ENCODE measurements around the gene PLA1A. TPM values are rescaled to one million over a fixed set of nuclear protein-coding genes. Genes with fewer than 3 reads are reported as not detected.

The PLA1A gene
- total and polyA plus RNA-seq, 12 donors: 0.55 to 19.3 (median 1.9) TPM

DNA sequence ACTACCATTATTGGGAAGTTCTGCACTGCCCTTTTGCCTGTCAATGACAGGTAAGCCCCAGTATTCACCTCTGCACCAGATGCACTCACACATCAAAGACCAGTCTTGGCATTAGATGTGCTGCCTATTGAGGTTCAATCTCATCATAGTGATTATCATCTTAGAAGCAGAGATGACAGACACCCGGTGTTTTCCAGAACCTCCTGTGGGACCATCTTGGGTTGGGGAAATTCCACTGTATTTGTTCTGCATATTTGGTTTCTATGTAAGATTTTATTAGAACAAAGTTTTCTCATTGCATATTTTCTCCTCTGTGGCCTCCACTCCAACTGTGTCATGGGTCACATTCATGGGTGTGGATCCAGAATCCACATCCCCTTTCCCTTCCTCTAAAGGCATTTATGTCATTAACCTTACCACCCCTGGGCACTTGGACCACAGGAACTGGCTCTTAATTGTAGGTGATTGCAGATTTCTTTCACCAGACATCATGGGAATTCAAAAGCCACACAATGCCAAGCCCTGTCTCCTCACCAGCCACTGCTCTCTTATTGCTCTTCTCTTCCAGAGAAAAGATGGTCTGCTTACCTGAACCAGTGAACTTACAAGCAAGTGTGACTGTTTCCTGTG lies 31.2 kb downstream of the PLA1A start:
- ATAC-seq: peak in 6 of 8 donors; percentile 22 to 42 (median 38)
- peak overlapping the region in 9 of 10 donors; percentile 5 to 84 (median 69) for H3K27ac ChIP-seq
- H3K4me3 ChIP-seq: no peak overlapping the region
- intact Hi-C loops (cut with DNase I): no loop called here
- TF ChIP-seq, protein P1, sequence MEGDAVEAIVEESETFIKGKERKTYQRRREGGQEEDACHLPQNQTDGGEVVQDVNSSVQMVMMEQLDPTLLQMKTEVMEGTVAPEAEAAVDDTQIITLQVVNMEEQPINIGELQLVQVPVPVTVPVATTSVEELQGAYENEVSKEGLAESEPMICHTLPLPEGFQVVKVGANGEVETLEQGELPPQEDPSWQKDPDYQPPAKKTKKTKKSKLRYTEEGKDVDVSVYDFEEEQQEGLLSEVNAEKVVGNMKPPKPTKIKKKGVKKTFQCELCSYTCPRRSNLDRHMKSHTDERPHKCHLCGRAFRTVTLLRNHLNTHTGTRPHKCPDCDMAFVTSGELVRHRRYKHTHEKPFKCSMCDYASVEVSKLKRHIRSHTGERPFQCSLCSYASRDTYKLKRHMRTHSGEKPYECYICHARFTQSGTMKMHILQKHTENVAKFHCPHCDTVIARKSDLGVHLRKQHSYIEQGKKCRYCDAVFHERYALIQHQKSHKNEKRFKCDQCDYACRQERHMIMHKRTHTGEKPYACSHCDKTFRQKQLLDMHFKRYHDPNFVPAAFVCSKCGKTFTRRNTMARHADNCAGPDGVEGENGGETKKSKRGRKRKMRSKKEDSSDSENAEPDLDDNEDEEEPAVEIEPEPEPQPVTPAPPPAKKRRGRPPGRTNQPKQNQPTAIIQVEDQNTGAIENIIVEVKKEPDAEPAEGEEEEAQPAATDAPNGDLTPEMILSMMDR (IDR thresholded peaks at IDR 0.05): no peak
- 46 to 53% methylated on average over 1 of the region's 1 CpG for WGBS, 2 donors
- H3K4me1 ChIP-seq: peaks cover 3 to 75% (median 59%) of the 10 kb centered on the region in 9 donors
- DNase-seq: no peak
- H3K27me3 ChIP-seq: no peaks in the 10 kb centered on the region
- no peaks in the 10 kb centered on the region for H3K9me3 ChIP-seq
- H3K36me3 ChIP-seq: no peaks in the 10 kb centered on the region

DNA sequence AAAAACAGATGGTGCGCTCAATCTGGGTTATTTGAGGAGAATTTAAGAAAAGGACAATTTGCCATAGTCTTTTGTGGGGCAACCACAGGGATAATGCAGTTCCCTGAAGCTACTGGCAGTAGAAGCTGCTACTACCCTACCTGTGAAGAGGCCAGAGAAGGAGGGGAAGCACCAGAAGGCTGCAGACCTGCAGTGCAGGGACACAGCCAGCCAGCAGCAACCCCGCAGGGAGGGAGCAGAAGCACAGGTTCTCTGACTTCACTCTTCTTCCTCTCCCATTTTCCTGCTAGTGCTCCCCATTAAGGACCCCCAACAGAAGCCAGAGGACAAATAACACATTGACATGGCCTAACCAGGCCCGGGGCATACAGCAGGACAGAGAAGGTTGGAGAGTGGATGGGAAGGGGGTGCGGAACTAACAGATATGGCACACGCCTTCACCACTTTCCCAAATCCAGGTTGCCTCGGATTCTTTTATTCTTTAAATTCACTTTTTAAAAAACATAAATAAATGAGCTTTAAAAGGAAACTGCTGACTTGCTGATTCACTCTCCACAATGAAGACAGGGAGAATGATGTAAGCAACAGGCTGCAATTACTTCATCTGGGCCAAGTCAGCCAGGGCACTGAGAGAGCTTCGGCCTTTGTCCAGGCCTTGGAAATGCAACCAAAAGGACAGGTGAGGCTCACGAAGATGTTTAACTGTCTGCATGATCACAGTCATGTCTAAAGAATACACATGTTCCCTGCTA lies 32.6 kb downstream of the PLA1A start:
- no peak overlapping the region for H3K4me3 ChIP-seq
- intact Hi-C loops (cut with DNase I): loop anchor here in 2 of 10 donors (5.0 kb wide), 1 partner anchor 33 kb away; the partner anchor contains the start of gene PLA1A (in 2 of the 2)
- no peaks in the 10 kb centered on the region for H3K36me3 ChIP-seq
- TF ChIP-seq, protein P1 (IDR thresholded peaks at IDR 0.05): no peak
- no peaks in the 10 kb centered on the region for H3K27me3 ChIP-seq
- peaks cover 3 to 76% (median 65%) of the 10 kb centered on the region in 9 donors for H3K4me1 ChIP-seq
- no peaks in the 10 kb centered on the region for H3K9me3 ChIP-seq
- DNase-seq: no peak
- 80 to 83% methylated on average over 8 of the region's 8 CpGs for WGBS, 2 donors
- peak in 6 of 8 donors; percentile 36 to 58 (median 47) for ATAC-seq
- H3K27ac ChIP-seq: peak overlapping the region in 9 of 10 donors; percentile 33 to 84 (median 69)

- intact Hi-C loops (cut with DNase I): loop anchor here in 2 of 10 donors (5.0 kb wide), 1 partner anchor 34 kb away; the partner anchor contains the start of gene PLA1A (in 2 of the 2)
These were observed 33.2 kb downstream of the PLA1A start for GRCh38 chr3:119630880-119631329.

DNA sequence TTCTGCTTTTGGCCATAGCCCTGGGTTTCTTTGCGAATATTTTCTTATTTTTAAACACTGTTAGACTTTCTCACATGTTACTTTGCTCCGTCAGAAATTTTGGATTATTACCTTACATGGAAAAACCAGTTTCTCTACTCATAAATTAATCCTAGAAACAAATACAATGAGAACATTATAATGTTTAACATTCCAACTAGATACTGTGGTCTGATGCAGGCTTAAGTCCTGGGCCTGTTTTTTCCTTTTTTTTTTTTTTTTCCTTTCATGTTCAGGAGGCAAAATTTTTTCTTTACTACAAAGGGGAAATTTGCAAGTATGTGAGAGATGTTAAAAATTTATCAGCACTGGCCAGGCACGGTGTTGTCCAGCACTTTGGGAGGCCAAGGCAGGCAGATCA lies 33.8 kb downstream of the PLA1A start:
- intact Hi-C loops (cut with DNase I): loop anchor here in 2 of 10 donors (5.0 kb wide), 1 partner anchor 34 kb away; the partner anchor contains the start of gene PLA1A (in 2 of the 2)
- DNase-seq (no peak), ATAC-seq (no peak)
- TF ChIP-seq, protein P1 (IDR thresholded peaks at IDR 0.05): no peak
- Histone ChIP-seq H3K36me3 (no peaks in the 10 kb centered on the region), H3K4me1 (peaks cover 3 to 76% (median 68%) of the 10 kb centered on the region in 9 donors), H3K27me3 (no peaks in the 10 kb centered on the region), H3K27ac (peak overlapping the region in 7 of 10 donors; percentile 33 to 84 (median 69)), H3K9me3 (no peaks in the 10 kb centered on the region), H3K4me3 (no peak overlapping the region)
- WGBS, 2 donors: 81 to 86% methylated on average over 3 of the region's 3 CpGs

More at GRCh38 chr3:119630880-119631329, 33.2 kb downstream of the PLA1A start:
- Histone ChIP-seq H3K4me1 (peaks cover 3 to 76% (median 67%) of the 10 kb centered on the region in 9 donors), H3K27me3 (no peaks in the 10 kb centered on the region), H3K27ac (peak overlapping the region in 9 of 10 donors; percentile 33 to 84 (median 69)), H3K36me3 (no peaks in the 10 kb centered on the region), H3K4me3 (no peak overlapping the region), H3K9me3 (no peaks in the 10 kb centered on the region)
- peak in 5 of 8 donors; percentile 26 to 53 (median 27) for ATAC-seq
- TF ChIP-seq, protein P1 (IDR thresholded peaks at IDR 0.05): no peak
- no peak for DNase-seq
- 79 to 86% methylated on average over 7 of the region's 7 CpGs for WGBS, 2 donors

Measured in heart right ventricle (tissue), 16 donors.